ENCODE measurements around the gene SERPINA4.

The SERPINA4 gene

GRCh38 chr14:94560751-94561655 lies at the start of gene SERPINA4:
Gene SERPINA4 (plus strand): TSS chr14:94561442. CDS start chr14:94563483, 2,041 bp downstream.
- H3K4me3 ChIP-seq (ENCODE audit: low read depth in 1 of 2, low read length in 2 of 2) = no peak within 1 kb of the TSS
- H3K9ac ChIP-seq (ENCODE audit: low read length) = no peak within 1 kb of the TSS
- H3K36me3 ChIP-seq (ENCODE audit: insufficient read depth, low read length) = no peaks in the 10 kb centered on the region
- no peak within 1 kb of the TSS for H3K27ac ChIP-seq (ENCODE audit: low read depth, low read length)
- H3K27me3 ChIP-seq (ENCODE audit: control insufficient read depth in 1 of 2, insufficient read depth in 2 of 2, low read length in 2 of 2) = no peaks in the 10 kb centered on the region
- H3K4me1 ChIP-seq (ENCODE audit: insufficient read depth, low read length) = no peaks in the 10 kb centered on the region
- no peaks in the 10 kb centered on the region for H3K9me3 ChIP-seq (ENCODE audit: low read length)

GRCh38 chr14:94514351-94514750 lies 46.9 kb upstream of the SERPINA4 start:
- no peak overlapping the region for H3K9ac ChIP-seq (ENCODE audit: low read length)
- no peak overlapping the region for H3K27ac ChIP-seq (ENCODE audit: low read depth, low read length)
- no peaks in the 10 kb centered on the region for H3K36me3 ChIP-seq (ENCODE audit: insufficient read depth, low read length)
- H3K27me3 ChIP-seq (ENCODE audit: control insufficient read depth in 1 of 2, insufficient read depth in 2 of 2, low read length in 2 of 2) = no peaks in the 10 kb centered on the region
- no peaks in the 10 kb centered on the region for H3K4me1 ChIP-seq (ENCODE audit: insufficient read depth, low read length)
- H3K9me3 ChIP-seq (ENCODE audit: low read length) = no peaks in the 10 kb centered on the region
- no peak overlapping the region for H3K4me3 ChIP-seq (ENCODE audit: low read depth in 1 of 2, low read length in 2 of 2)

- H3K27me3 ChIP-seq (ENCODE audit: control insufficient read depth in 1 of 2, insufficient read depth in 2 of 2, low read length in 2 of 2) = no peaks in the 10 kb centered on the region
- no peak overlapping the region for H3K9ac ChIP-seq (ENCODE audit: low read length)
- no peak overlapping the region for H3K4me3 ChIP-seq (ENCODE audit: low read depth in 1 of 2, low read length in 2 of 2)
- H3K36me3 ChIP-seq (ENCODE audit: insufficient read depth, low read length) = no peaks in the 10 kb centered on the region
- H3K27ac ChIP-seq (ENCODE audit: low read depth, low read length) = no peak overlapping the region
- no peaks in the 10 kb centered on the region for H3K9me3 ChIP-seq (ENCODE audit: low read length)
- no peaks in the 10 kb centered on the region for H3K4me1 ChIP-seq (ENCODE audit: insufficient read depth, low read length)
These were observed 45.8 kb upstream of the SERPINA4 start for GRCh38 chr14:94515426-94515825.

GRCh38 chr14:94515856-94516255 lies 45.4 kb upstream of the SERPINA4 start:
- Histone ChIP-seq H3K9ac (ENCODE audit: low read length) (no peak overlapping the region), H3K36me3 (ENCODE audit: insufficient read depth, low read length) (no peaks in the 10 kb centered on the region), H3K4me3 (ENCODE audit: low read depth in 1 of 2, low read length in 2 of 2) (no peak overlapping the region), H3K9me3 (ENCODE audit: low read length) (no peaks in the 10 kb centered on the region), H3K4me1 (ENCODE audit: insufficient read depth, low read length) (no peaks in the 10 kb centered on the region), H3K27ac (ENCODE audit: low read depth, low read length) (no peak overlapping the region), H3K27me3 (ENCODE audit: control insufficient read depth in 1 of 2, insufficient read depth in 2 of 2, low read length in 2 of 2) (no peaks in the 10 kb centered on the region)

GRCh38 chr14:94517248-94517640 lies 44.0 kb upstream of the SERPINA4 start:
- no peak overlapping the region for H3K4me3 ChIP-seq (ENCODE audit: low read depth in 1 of 2, low read length in 2 of 2)
- no peaks in the 10 kb centered on the region for H3K36me3 ChIP-seq (ENCODE audit: insufficient read depth, low read length)
- no peaks in the 10 kb centered on the region for H3K9me3 ChIP-seq (ENCODE audit: low read length)
- H3K27me3 ChIP-seq (ENCODE audit: control insufficient read depth in 1 of 2, insufficient read depth in 2 of 2, low read length in 2 of 2) = no peaks in the 10 kb centered on the region
- H3K27ac ChIP-seq (ENCODE audit: low read depth, low read length) = no peak overlapping the region
- H3K9ac ChIP-seq (ENCODE audit: low read length) = no peak overlapping the region
- no peaks in the 10 kb centered on the region for H3K4me1 ChIP-seq (ENCODE audit: insufficient read depth, low read length)

GRCh38 chr14:94517641-94518257 lies 43.5 kb upstream of the SERPINA4 start:
- no peak overlapping the region for H3K27ac ChIP-seq (ENCODE audit: low read depth, low read length)

GRCh38 chr14:94521375-94522114 lies 39.7 kb upstream of the SERPINA4 start:
- H3K4me3 ChIP-seq (ENCODE audit: low read depth in 1 of 2, low read length in 2 of 2) = no peak overlapping the region
- no peaks in the 10 kb centered on the region for H3K27me3 ChIP-seq (ENCODE audit: control insufficient read depth in 1 of 2, insufficient read depth in 2 of 2, low read length in 2 of 2)
- no peaks in the 10 kb centered on the region for H3K36me3 ChIP-seq (ENCODE audit: insufficient read depth, low read length)
- H3K9me3 ChIP-seq (ENCODE audit: low read length) = no peaks in the 10 kb centered on the region
- H3K9ac ChIP-seq (ENCODE audit: low read length) = no peak overlapping the region
- H3K4me1 ChIP-seq (ENCODE audit: insufficient read depth, low read length) = no peaks in the 10 kb centered on the region
- H3K27ac ChIP-seq (ENCODE audit: low read depth, low read length) = no peak overlapping the region

More at GRCh38 chr14:94517641-94518257, 43.5 kb upstream of the SERPINA4 start:
- no peaks in the 10 kb centered on the region for H3K27me3 ChIP-seq (ENCODE audit: control insufficient read depth in 1 of 2, insufficient read depth in 2 of 2, low read length in 2 of 2)
- no peak overlapping the region for H3K9ac ChIP-seq (ENCODE audit: low read length)
- no peak overlapping the region for H3K4me3 ChIP-seq (ENCODE audit: low read depth in 1 of 2, low read length in 2 of 2)
- no peaks in the 10 kb centered on the region for H3K4me1 ChIP-seq (ENCODE audit: insufficient read depth, low read length)
- H3K9me3 ChIP-seq (ENCODE audit: low read length) = no peaks in the 10 kb centered on the region
- no peaks in the 10 kb centered on the region for H3K36me3 ChIP-seq (ENCODE audit: insufficient read depth, low read length)

GRCh38 chr14:94522115-94522724 lies 39.0 kb upstream of the SERPINA4 start:
- H3K36me3 ChIP-seq (ENCODE audit: insufficient read depth, low read length) = no peaks in the 10 kb centered on the region
- no peaks in the 10 kb centered on the region for H3K27me3 ChIP-seq (ENCODE audit: control insufficient read depth in 1 of 2, insufficient read depth in 2 of 2, low read length in 2 of 2)
- H3K4me3 ChIP-seq (ENCODE audit: low read depth in 1 of 2, low read length in 2 of 2) = no peak overlapping the region
- H3K27ac ChIP-seq (ENCODE audit: low read depth, low read length) = no peak overlapping the region
- no peaks in the 10 kb centered on the region for H3K9me3 ChIP-seq (ENCODE audit: low read length)
- H3K9ac ChIP-seq (ENCODE audit: low read length) = no peak overlapping the region
- no peaks in the 10 kb centered on the region for H3K4me1 ChIP-seq (ENCODE audit: insufficient read depth, low read length)

GRCh38 chr14:94523265-94523664 lies 38.0 kb upstream of the SERPINA4 start:
- no peak overlapping the region for H3K9ac ChIP-seq (ENCODE audit: low read length)
- no peaks in the 10 kb centered on the region for H3K9me3 ChIP-seq (ENCODE audit: low read length)
- H3K4me1 ChIP-seq (ENCODE audit: insufficient read depth, low read length) = no peaks in the 10 kb centered on the region
- H3K4me3 ChIP-seq (ENCODE audit: low read depth in 1 of 2, low read length in 2 of 2) = no peak overlapping the region
- H3K27ac ChIP-seq (ENCODE audit: low read depth, low read length) = no peak overlapping the region
- H3K36me3 ChIP-seq (ENCODE audit: insufficient read depth, low read length) = no peaks in the 10 kb centered on the region
- no peaks in the 10 kb centered on the region for H3K27me3 ChIP-seq (ENCODE audit: control insufficient read depth in 1 of 2, insufficient read depth in 2 of 2, low read length in 2 of 2)

- no peak overlapping the region for H3K4me3 ChIP-seq (ENCODE audit: low read depth in 1 of 2, low read length in 2 of 2)
- no peaks in the 10 kb centered on the region for H3K9me3 ChIP-seq (ENCODE audit: low read length)
- no peaks in the 10 kb centered on the region for H3K27me3 ChIP-seq (ENCODE audit: control insufficient read depth in 1 of 2, insufficient read depth in 2 of 2, low read length in 2 of 2)
- H3K9ac ChIP-seq (ENCODE audit: low read length) = no peak overlapping the region
- no peaks in the 10 kb centered on the region for H3K36me3 ChIP-seq (ENCODE audit: insufficient read depth, low read length)
- H3K4me1 ChIP-seq (ENCODE audit: insufficient read depth, low read length) = no peaks in the 10 kb centered on the region
- H3K27ac ChIP-seq (ENCODE audit: low read depth, low read length) = no peak overlapping the region
These were observed 37.1 kb upstream of the SERPINA4 start for GRCh38 chr14:94524093-94524492.

- no peak overlapping the region for H3K9ac ChIP-seq (ENCODE audit: low read length)
- H3K9me3 ChIP-seq (ENCODE audit: low read length) = no peaks in the 10 kb centered on the region
- no peak overlapping the region for H3K4me3 ChIP-seq (ENCODE audit: low read depth in 1 of 2, low read length in 2 of 2)
- no peak overlapping the region for H3K27ac ChIP-seq (ENCODE audit: low read depth, low read length)
- H3K27me3 ChIP-seq (ENCODE audit: control insufficient read depth in 1 of 2, insufficient read depth in 2 of 2, low read length in 2 of 2) = no peaks in the 10 kb centered on the region
- H3K36me3 ChIP-seq (ENCODE audit: insufficient read depth, low read length) = no peaks in the 10 kb centered on the region
- H3K4me1 ChIP-seq (ENCODE audit: insufficient read depth, low read length) = no peaks in the 10 kb centered on the region
These were observed 30.1 kb upstream of the SERPINA4 start for GRCh38 chr14:94531187-94531586.
